ENCODE results near the gene FREM2. TPM values are rescaled to one million over a fixed set of nuclear protein-coding genes. Genes with fewer than 3 reads are reported as not detected.
A peak's percentile ranks its signal among the peaks of the same experiment; 100 is the strongest.

FREM2 gene
- total RNA-seq, 4 donors from 2014 or later: 0.13 to 4.1 (median 0.19) TPM; not detected in 1

- no peak for DNase-seq
- no peaks in the 10 kb centered on the region for H3K9me3 ChIP-seq
- no peaks in the 10 kb centered on the region for H3K27me3 ChIP-seq
- H3K4me1 ChIP-seq: peaks cover 0 to 14% (median 0%) of the 10 kb centered on the region in 4 donors
- H3K27ac ChIP-seq: no peak overlapping the region
- no peak for TF ChIP-seq CTCF (IDR thresholded peaks at IDR 0.05)
- TF ChIP-seq POLR2A (IDR thresholded peaks at IDR 0.05): no peak
- H3K36me3 ChIP-seq: no peaks in the 10 kb centered on the region
- no peak overlapping the region for H3K4me3 ChIP-seq
These were observed 2.2 kb upstream of the FREM2 start for GRCh38 chr13:38684714-38685113.

- no peak overlapping the region for H3K27ac ChIP-seq
- H3K4me1 ChIP-seq: peaks cover 0 to 14% (median 0%) of the 10 kb centered on the region in 4 donors
- H3K27me3 ChIP-seq: no peaks in the 10 kb centered on the region
- no peak for DNase-seq
- H3K9me3 ChIP-seq: no peaks in the 10 kb centered on the region
- no peak overlapping the region for H3K4me3 ChIP-seq
- TF ChIP-seq POLR2A (IDR thresholded peaks at IDR 0.05) (no peak), CTCF (IDR thresholded peaks at IDR 0.05) (no peak)
- H3K36me3 ChIP-seq: no peaks in the 10 kb centered on the region
These were observed 1.4 kb upstream of the FREM2 start for GRCh38 chr13:38685431-38685830.

GRCh38 chr13:38685974-38686576, 802 bp upstream of the FREM2 start:
- Histone ChIP-seq H3K4me3 (peak overlapping the region in 3 of 4 donors; percentile 12 to 47 (median 33)), H3K27ac (no peak overlapping the region), H3K36me3 (no peaks in the 10 kb centered on the region), H3K4me1 (peaks cover 0 to 14% (median 0%) of the 10 kb centered on the region in 4 donors), H3K9me3 (no peaks in the 10 kb centered on the region), H3K27me3 (no peaks in the 10 kb centered on the region)
- DNase-seq: no peak
- TF ChIP-seq POLR2A (IDR thresholded peaks at IDR 0.05) (no peak), CTCF (IDR thresholded peaks at IDR 0.05) (no peak)

- H3K4me1 ChIP-seq: peaks cover 0 to 14% (median 0%) of the 10 kb centered on the region in 4 donors
- H3K27ac ChIP-seq: no peak overlapping the region
- peak in 1 of 3 donors; percentile 46 for DNase-seq
- no peaks in the 10 kb centered on the region for H3K9me3 ChIP-seq
- peak overlapping the region in 3 of 4 donors; percentile 12 to 47 (median 33) for H3K4me3 ChIP-seq
- TF ChIP-seq POLR2A (IDR thresholded peaks at IDR 0.05) (no peak), CTCF (IDR thresholded peaks at IDR 0.05) (no peak)
- no peaks in the 10 kb centered on the region for H3K36me3 ChIP-seq
- H3K27me3 ChIP-seq: no peaks in the 10 kb centered on the region
These were observed 661 bp downstream of the FREM2 start for GRCh38 chr13:38687246-38688229.

- no peak overlapping the region for H3K4me3 ChIP-seq
- H3K36me3 ChIP-seq: no peaks in the 10 kb centered on the region
- TF ChIP-seq POLR2A (IDR thresholded peaks at IDR 0.05) (no peak), CTCF (IDR thresholded peaks at IDR 0.05) (no peak)
- H3K27ac ChIP-seq: no peak overlapping the region
- peaks cover 0 to 14% (median 0%) of the 10 kb centered on the region in 4 donors for H3K4me1 ChIP-seq
- no peaks in the 10 kb centered on the region for H3K9me3 ChIP-seq
- H3K27me3 ChIP-seq: no peaks in the 10 kb centered on the region
- no peak for DNase-seq
These were observed 1.8 kb downstream of the FREM2 start for GRCh38 chr13:38688674-38689073.
